B cell (primary cell): ENCODE results near the gene MYRIP. TPM values are rescaled to one million over a fixed set of nuclear protein-coding genes. Genes with fewer than 3 reads are reported as not detected.

Experiments
- ATAC-seq: fragments of 200-7000 bp; cut with Tn5 transposase; one replicate; pipeline ENCODE4 v1.10.0; 2021; ENCODE audit warnings: low read depth, mild to moderate bottlenecking, moderate number of reproducible peaks, moderate library complexity
- CTCF ChIA-PET: fragments of 350-600 bp; sonication (Branson Sonifier 250); formaldehyde crosslinking; loops from one replicate; lab custom pipeline; 2021; ENCODE audit warnings: antibody characterized with exemption, inconsistent platforms; lab: Charles Lee
- POLR2A ChIA-PET: fragments of 350-600 bp; sonication (Branson Sonifier 250); formaldehyde crosslinking; loops from one replicate; lab custom pipeline; 2021; ENCODE audit warnings: antibody characterized with exemption; lab: Charles Lee
- DNase-seq: peaks from one replicate; pipeline ENCODE4 v3.0.0; 2013
- H2AFZ ChIP-seq: 2 replicates; pipeline ENCODE4 v1.6.1; 2012; ENCODE audit warnings: mild to moderate bottlenecking, low read depth, low read length; ENCODE audit not compliant: insufficient read depth, poor library complexity, severe bottlenecking
- H3K27ac ChIP-seq, 2 donors: 1 replicate in 1 of 2; 2 replicates in 1 of 2; pipeline ENCODE4 v1.5.1; 2012 to 2013; ENCODE audit warnings: low read length in 2 of 2, mild to moderate bottlenecking in 2 of 2, moderate library complexity in 1 of 2
- H3K27me3 ChIP-seq, 4 experiments: fragments of 200-600 bp in 1 of 4; sonication (generic) in 1 of 4; replicated peaks in 1 of 4; 1 replicate in 2 of 4; 2 replicates in 2 of 4; pipeline versions ENCODE4 v1.6.1 to v1.7.0; 2013 to 2016; ENCODE audit warnings: low read length in 3 of 4, mild to moderate bottlenecking in 2 of 4, mixed read lengths in 1 of 4, moderate library complexity in 1 of 4; ENCODE audit not compliant: insufficient read depth in 4 of 4, control insufficient read depth in 3 of 4; ENCODE audit errors: control extremely low read depth in 1 of 4
- H3K36me3 ChIP-seq, 2 experiments: replicated peaks in 1 of 2; 1 replicate in 1 of 2; 2 replicates in 1 of 2; pipeline versions ENCODE4 v1.6.1 to v1.7.1; 2013; ENCODE audit warnings: low read length in 1 of 2; ENCODE audit not compliant: insufficient read depth in 2 of 2, control insufficient read depth in 1 of 2; ENCODE audit errors: control extremely low read depth in 1 of 2, extremely low read depth in 1 of 2
- H3K4me1 ChIP-seq, 2 donors: fragments of 200-600 bp in 1 of 2; sonication (generic) in 1 of 2; 1 replicate in 1 of 2; 2 replicates in 1 of 2; pipeline versions ENCODE4 v1.5.1 to v1.6.1; 2013 to 2017; ENCODE audit warnings: low read length in 2 of 2; ENCODE audit not compliant: control insufficient read depth in 2 of 2, insufficient read depth in 2 of 2
- H3K4me2 ChIP-seq: replicated peaks from 2 replicates; pipeline ENCODE3; 2012; ENCODE audit warnings: mild to moderate bottlenecking, low read depth, low read length; ENCODE audit not compliant: poor library complexity, severe bottlenecking
- H3K4me3 ChIP-seq, 5 experiments: fragments of 200-600 bp in 1 of 5; sonication (generic) in 1 of 5; 1 replicate in 3 of 5; 2 replicates in 2 of 5; pipeline versions ENCODE4 v1.5.1 to v1.7.0; 2011 to 2016; ENCODE audit warnings: low read length in 4 of 5, mild to moderate bottlenecking in 4 of 5, low read depth in 2 of 5, control low read depth in 1 of 5, moderate library complexity in 1 of 5; ENCODE audit not compliant: insufficient read depth in 1 of 5; ENCODE audit errors: control extremely low read depth in 1 of 5, extremely low read depth in 1 of 5
- H3K79me2 ChIP-seq: fragments of 200-600 bp; sonication (generic); one replicate; pipeline ENCODE4 v1.6.0; 2016; ENCODE audit warnings: low read length; ENCODE audit not compliant: control insufficient read depth, insufficient read depth
- H3K9ac ChIP-seq: fragments of 200-600 bp; sonication (generic); 2 replicates; pipeline ENCODE4 v1.6.1; 2017; ENCODE audit warnings: mild to moderate bottlenecking, low read length, moderate library complexity
- H3K9me3 ChIP-seq, 3 donors: one replicate each; pipeline versions ENCODE4 v1.6.1 to v1.7.1; 2013; ENCODE audit warnings: low read length in 2 of 3; ENCODE audit not compliant: control insufficient read depth in 2 of 3, insufficient read depth in 1 of 3; ENCODE audit errors: control extremely low read depth in 1 of 3
- H4K20me1 ChIP-seq: 2 replicates; pipeline ENCODE4 v1.6.0; 2012; ENCODE audit warnings: mild to moderate bottlenecking, low read length; ENCODE audit not compliant: insufficient read depth, control insufficient read depth, poor library complexity, severe bottlenecking
- H3K27ac Mint-ChIP-seq: one replicate; pipeline ENCODE4 v1.8.0; 2021; ENCODE audit warnings: mixed read lengths
- H3K27me3 Mint-ChIP-seq: one replicate; pipeline ENCODE4 v1.8.0; 2021; ENCODE audit warnings: mixed read lengths
- H3K4me1 Mint-ChIP-seq: one replicate; pipeline ENCODE4 v1.8.0; 2021; ENCODE audit warnings: mixed read lengths
- H3K4me3 Mint-ChIP-seq: one replicate; pipeline ENCODE4 v1.8.0; 2021; ENCODE audit warnings: mixed read lengths
- H3K9me3 Mint-ChIP-seq: one replicate; pipeline ENCODE4 v1.8.0; 2022; ENCODE audit warnings: mixed read lengths; ENCODE audit not compliant: insufficient read depth
- EZH2 ChIP-seq: IDR thresholded peaks from 2 replicates; pipeline ENCODE4 v1.6.1; 2012; ENCODE audit warnings: borderline replicate concordance, low read depth, mild to moderate bottlenecking, moderate library complexity, low read length; ENCODE audit not compliant: insufficient read depth, poor library complexity, severe bottlenecking
- WGBS: methylation state at CpG from one replicate; pipeline ENCODE4 v1.1.5; 2013; ENCODE audit warnings: missing lambda C conversion rate; ENCODE audit not compliant: insufficient coverage; 5-methylcytosine and 5-hydroxymethylcytosine counted together
- intact Hi-C: fragments of 100-400 bp; cut with micrococcal nuclease; formaldehyde crosslinking; loops from one replicate; pipeline ENCODE4 v1.10.0; 2022
- polyA plus RNA-seq: library from polyadenylated mRNA; depleted of rRNA; stranded (reverse); fragments of >200 nt; gene quantifications from 2 replicates; pipeline ENCODE4 v1.2.3, GENCODE V29; 2012
- total RNA-seq, 2 donors: library from RNA; stranded (reverse); fragments of 120-200 nt in 1 of 2; gene quantifications; 1 replicate in 1 of 2; 2 replicates in 1 of 2; pipeline versions ENCODE4 v1.2.3 to v1.2.4, GENCODE V29; 2013 to 2022
- TF ChIP-seq, protein P1 (sequence below): fragments of 200-600 bp; IDR thresholded peaks from one replicate; pipeline ENCODE4 v1.8.0; 2022; ENCODE audit warnings: antibody characterized with exemption, mild to moderate bottlenecking

The MYRIP gene
- total and polyA plus RNA-seq, 2 donors (not counting 1 experiment from before 2014, with no cell fraction given): 0.03 to 0.10 TPM

DNA sequence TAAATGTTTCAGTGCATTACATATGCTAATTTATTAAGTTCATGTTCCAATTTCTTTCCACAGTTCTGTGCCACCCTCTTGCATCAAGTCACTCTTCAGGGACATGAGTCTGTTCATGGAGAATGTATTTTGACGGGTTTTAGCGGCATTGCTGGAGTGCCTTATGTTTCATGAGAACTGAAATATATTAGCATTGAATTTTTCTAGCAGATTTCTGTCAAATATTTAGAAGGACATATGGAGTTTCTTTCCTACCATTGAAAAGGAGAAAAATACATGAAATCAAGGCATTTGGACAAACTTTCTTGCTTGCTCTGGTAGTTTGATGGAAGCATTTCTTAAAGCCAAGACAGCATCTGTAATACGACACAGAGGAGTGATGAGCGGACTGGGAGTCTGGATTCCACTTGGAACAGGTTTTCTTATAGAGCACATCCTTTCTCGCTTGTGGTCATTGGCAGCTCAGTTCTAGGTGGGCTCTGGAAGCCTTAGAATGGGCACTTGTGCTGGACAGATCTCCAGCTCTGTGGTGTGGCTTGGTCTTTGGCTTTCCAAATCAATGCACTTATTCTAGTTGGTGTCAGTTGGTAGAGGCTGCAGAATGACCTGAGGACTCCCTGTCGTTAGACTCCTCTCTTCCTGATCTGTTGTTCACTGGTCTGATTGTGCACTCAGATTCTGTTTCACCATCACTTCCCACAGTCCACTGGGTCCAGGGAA, 415.5 kb downstream of the MYRIP start:
- POLR2A ChIA-PET: no interaction called here
- 100% methylated on average over 3 of the region's 6 CpGs for WGBS
- CTCF ChIA-PET: no interaction called here

DNA sequence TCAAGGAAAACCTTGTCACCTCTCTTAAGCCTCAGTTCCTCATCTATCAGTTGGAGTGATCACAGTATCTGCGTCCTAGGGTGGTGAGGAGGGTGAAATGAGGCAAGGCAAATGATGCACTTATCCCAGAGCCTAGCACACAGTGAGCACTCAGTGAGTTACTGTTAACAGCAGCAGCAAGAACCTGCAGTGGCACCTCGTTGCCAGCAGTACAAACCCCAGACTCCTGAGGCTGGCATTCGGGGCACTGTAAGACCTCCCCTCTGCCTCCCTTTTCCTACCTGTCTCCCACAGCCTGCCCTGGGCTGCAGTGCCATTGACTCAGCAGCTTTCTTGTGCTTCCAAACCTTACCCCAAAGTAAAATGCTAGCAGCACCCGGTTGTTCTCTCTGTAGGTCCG, 417.2 kb downstream of the MYRIP start:
- no peaks in the 10 kb centered on the region for H3K9me3 Mint-ChIP-seq
- DNase-seq (no peak), ATAC-seq (no peak)
- ChIA-PET CTCF (no interaction called here), POLR2A (no interaction called here)
- Histone ChIP-seq H2AFZ (no peak overlapping the region), H3K27ac (no peak overlapping the region), H3K4me3 (no peak overlapping the region), H3K36me3 (no peaks in the 10 kb centered on the region), H3K4me1 (peaks cover 0 to 2% of the 10 kb centered on the region in 2 donors), H3K9me3 (no peaks in the 10 kb centered on the region), H3K4me2 (no peak overlapping the region), H3K27me3 (no peaks in the 10 kb centered on the region), H4K20me1 (no peaks in the 10 kb centered on the region), H3K79me2 (no peaks in the 10 kb centered on the region), H3K9ac (no peak overlapping the region)
- no peak for TF ChIP-seq EZH2
- TF ChIP-seq, protein P1, sequence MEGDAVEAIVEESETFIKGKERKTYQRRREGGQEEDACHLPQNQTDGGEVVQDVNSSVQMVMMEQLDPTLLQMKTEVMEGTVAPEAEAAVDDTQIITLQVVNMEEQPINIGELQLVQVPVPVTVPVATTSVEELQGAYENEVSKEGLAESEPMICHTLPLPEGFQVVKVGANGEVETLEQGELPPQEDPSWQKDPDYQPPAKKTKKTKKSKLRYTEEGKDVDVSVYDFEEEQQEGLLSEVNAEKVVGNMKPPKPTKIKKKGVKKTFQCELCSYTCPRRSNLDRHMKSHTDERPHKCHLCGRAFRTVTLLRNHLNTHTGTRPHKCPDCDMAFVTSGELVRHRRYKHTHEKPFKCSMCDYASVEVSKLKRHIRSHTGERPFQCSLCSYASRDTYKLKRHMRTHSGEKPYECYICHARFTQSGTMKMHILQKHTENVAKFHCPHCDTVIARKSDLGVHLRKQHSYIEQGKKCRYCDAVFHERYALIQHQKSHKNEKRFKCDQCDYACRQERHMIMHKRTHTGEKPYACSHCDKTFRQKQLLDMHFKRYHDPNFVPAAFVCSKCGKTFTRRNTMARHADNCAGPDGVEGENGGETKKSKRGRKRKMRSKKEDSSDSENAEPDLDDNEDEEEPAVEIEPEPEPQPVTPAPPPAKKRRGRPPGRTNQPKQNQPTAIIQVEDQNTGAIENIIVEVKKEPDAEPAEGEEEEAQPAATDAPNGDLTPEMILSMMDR: no peak
- WGBS: 94% methylated on average over 4 of the region's 5 CpGs
- no peak overlapping the region for H3K27ac Mint-ChIP-seq
- H3K4me1 Mint-ChIP-seq: peaks cover 11% of the 10 kb centered on the region
- intact Hi-C loops: no loop called here
- H3K27me3 Mint-ChIP-seq: no peaks in the 10 kb centered on the region
- H3K4me3 Mint-ChIP-seq: no peak overlapping the region

More for the DNA sequence above, 415.5 kb downstream of the MYRIP start:
- Histone ChIP-seq H2AFZ (no peak overlapping the region), H4K20me1 (no peaks in the 10 kb centered on the region), H3K4me2 (no peak overlapping the region), H3K79me2 (no peaks in the 10 kb centered on the region), H3K4me1 (peaks cover 0 to 2% of the 10 kb centered on the region in 2 donors), H3K27me3 (no peaks in the 10 kb centered on the region), H3K27ac (no peak overlapping the region), H3K9me3 (peaks cover 0 to 3% (median 0%) of the 10 kb centered on the region in 3 donors), H3K4me3 (no peak overlapping the region), H3K9ac (no peak overlapping the region), H3K36me3 (no peaks in the 10 kb centered on the region)
- no peaks in the 10 kb centered on the region for H3K9me3 Mint-ChIP-seq
- ATAC-seq (no peak), DNase-seq (no peak)
- H3K27ac Mint-ChIP-seq: no peak overlapping the region
- H3K4me3 Mint-ChIP-seq: no peak overlapping the region
- intact Hi-C loops: no loop called here
- no peak for TF ChIP-seq EZH2
- TF ChIP-seq, protein P1: no peak
- peaks cover 9% of the 10 kb centered on the region for H3K4me1 Mint-ChIP-seq
- H3K27me3 Mint-ChIP-seq: no peaks in the 10 kb centered on the region
